ENCODE data around the gene HSFY2.
"Not testable (repeated sequence)": the region's sequence is repeated elsewhere in the genome, so short reads cannot be mapped to it uniquely, and the experiment has no call there.

HSFY2 gene

GRCh38 chrY:18773635-18774034, at the start of gene HSFY2:
Gene HSFY2, minus strand, starts transcription at chrY:18773735. Its CDS starts 117 bp downstream, at chrY:18773618.
- not testable (repeated sequence) for DNase-seq

GRCh38 chrY:18815751-18816150, 42.2 kb upstream of the HSFY2 start:
- DNase-seq: not testable (repeated sequence)

GRCh38 chrY:18788757-18789406, 15.3 kb upstream of the HSFY2 start:
- DNase-seq: not testable (repeated sequence)

DNA sequence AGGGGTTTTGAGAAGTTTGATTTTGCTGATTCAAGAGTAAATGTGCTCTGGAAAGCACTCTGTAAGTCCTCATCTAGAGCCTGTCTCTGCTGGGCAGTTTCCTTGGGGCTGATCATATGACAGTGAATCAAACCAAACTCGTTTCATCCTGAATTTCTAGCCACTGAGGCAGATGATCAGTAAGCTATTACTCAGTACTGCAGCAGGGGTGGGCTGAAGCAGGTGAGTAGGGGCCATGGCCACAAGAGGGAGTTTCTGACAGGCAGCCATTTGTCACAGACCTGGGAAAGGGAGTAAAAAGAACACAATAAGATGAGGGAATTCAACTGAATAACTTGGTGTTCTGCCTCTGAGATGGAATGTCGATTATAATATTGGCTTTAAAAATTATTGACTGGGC, 19.5 kb downstream of the HSFY2 start:
- not testable (repeated sequence) for DNase-seq

DNA sequence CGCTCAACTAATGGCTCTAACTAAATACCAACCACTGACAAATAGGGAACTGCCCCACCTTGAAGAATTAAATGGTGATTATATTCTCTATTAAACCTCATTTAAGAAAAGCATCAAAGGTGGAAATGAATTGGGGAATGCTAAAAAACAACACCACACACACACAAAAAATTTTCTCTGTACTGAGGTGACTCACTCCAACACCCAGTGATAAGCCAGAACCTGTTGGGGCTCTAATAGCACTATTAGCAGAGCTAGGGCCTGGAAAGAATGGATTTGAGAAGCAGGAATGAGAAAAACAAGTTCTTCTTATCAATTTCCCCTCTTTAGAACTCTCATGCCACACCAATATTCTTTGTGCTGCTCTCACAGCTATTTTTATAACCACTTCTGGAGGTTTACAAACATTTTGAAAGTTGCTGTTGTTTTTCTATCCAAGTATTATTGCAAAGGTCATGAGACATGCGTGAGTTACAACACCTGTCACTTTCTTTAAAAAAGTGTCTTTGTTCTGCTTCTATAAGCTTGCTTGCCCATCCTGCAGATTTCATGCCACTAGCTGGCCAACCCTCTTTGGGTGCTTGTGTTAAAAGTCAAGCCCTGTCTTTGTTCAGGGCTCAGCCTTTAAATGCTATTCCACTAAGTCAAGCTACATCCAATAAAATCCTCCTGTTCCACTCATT, 20.3 kb downstream of the HSFY2 start:
- DNase-seq: not testable (repeated sequence)

DNA sequence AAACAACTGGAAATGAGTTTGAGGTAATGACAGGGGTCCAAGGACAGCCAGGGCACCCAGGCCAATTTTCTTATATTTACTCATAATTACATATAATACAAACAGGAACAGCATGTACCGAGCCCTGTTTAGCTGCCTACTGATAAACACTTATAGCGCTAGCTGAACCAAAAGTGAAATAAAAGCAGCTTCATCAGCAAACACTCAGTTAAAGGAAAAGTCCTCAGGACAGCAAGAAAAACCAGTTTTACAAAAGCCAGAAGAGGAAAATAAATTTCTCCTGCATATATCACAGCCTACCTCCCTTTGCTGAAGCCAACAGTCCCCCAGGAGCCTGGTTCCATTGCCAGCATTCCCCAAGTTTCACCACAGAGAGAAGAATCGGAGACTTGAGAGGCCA, 49.8 kb downstream of the HSFY2 start:
- not testable (repeated sequence) for DNase-seq

All from stimulated activated CD4-positive, alpha-beta T cell treated with anti-CD3 and anti-CD28 coated beads, Interleukin-2, amount 100 ng/mL, for 24 hours (primary cell).